ENCODE data around the gene LBP.

- TF ChIP-seq POLR2A (IDR thresholded peaks at IDR 0.05; ENCODE audit: borderline replicate concordance, extremely low read depth, insufficient read depth, insufficient read length) (no peak), ZNF274 (IDR thresholded peaks at IDR 0.05; ENCODE audit: low read depth, low read length) (no peak), CTCF (IDR thresholded peaks at IDR 0.05 in 2 of 3, conservative IDR thresholded peaks at IDR 0.05 in 1 of 3; ENCODE audit: borderline replicate concordance in 1 of 3, insufficient read depth in 1 of 3, low read depth in 2 of 3, low read length in 2 of 3) (no peak), CEBPB (IDR thresholded peaks at IDR 0.05; ENCODE audit: low read depth) (no peak), POLR2AphosphoS5 (IDR thresholded peaks at IDR 0.05; ENCODE audit: low read depth, low read length) (no peak), SIN3A (IDR thresholded peaks at IDR 0.05; ENCODE audit: low read depth) (no peak), CBX3 (IDR thresholded peaks at IDR 0.05; ENCODE audit: low read depth) (no peak)
These were observed 29.9 kb upstream of the LBP start for GRCh38 chr20:38316341-38316740.

Measured in HCT116 (cell line).